Measurements from ENCODE around the gene TINAG.

GRCh38 chr6:54284161-54284860 lies 23.9 kb upstream of the TINAG start:
- no peak for TF ChIP-seq CTCF (IDR thresholded peaks at IDR 0.05)
- TF ChIP-seq EZH2 (IDR thresholded peaks at IDR 0.05): no peak
- TF ChIP-seq EZH2phosphoT487 (IDR thresholded peaks at IDR 0.05): no peak
